Pancreas (tissue), 10 donors: ENCODE data around the gene TMCC2. TPM values are rescaled to one million over a fixed set of nuclear protein-coding genes. Genes with fewer than 3 reads are reported as not detected.
A peak's percentile ranks its signal among the peaks of the same experiment; 100 is the strongest.

Experiments used
- ATAC-seq, 4 donors: fragments of 200-7000 bp; cut with Tn5 transposase; one replicate each; pipeline versions ENCODE4 v1.8.0 to v1.9.1; 2020; ENCODE audit warnings: mild to moderate bottlenecking in 4 of 4, moderate library complexity in 4 of 4
- DNase-seq, 6 donors: peaks; one replicate each; pipeline ENCODE4 v3.0.0-alpha.2; 2020
- FAIRE-seq: peaks from 2 replicates; lab custom pipeline; 2012; peaks lifted over from hg19 to GRCh38; lab: Jason Lieb, UNC
- H3K27ac ChIP-seq, 4 donors: fragments of 200-600 bp; sonication (generic); 1 replicate in 3 of 4; 2 replicates in 1 of 4; pipeline versions ENCODE4 v1.5.0 to v1.8.0; 2020
- H3K27me3 ChIP-seq, 4 donors: fragments of 200-600 bp; one replicate each; pipeline ENCODE4 v1.8.0; 2021
- H3K36me3 ChIP-seq, 3 donors: fragments of 200-600 bp; sonication (generic) in 1 of 3; one replicate each; pipeline versions ENCODE4 v1.5.0 to v1.8.0; 2020 to 2021
- H3K4me1 ChIP-seq, 3 donors: fragments of 200-600 bp; one replicate each; pipeline ENCODE4 v1.8.0; 2021
- H3K4me3 ChIP-seq, 4 donors: fragments of 200-600 bp; sonication (generic) in 2 of 4; one replicate each; pipeline versions ENCODE4 v1.5.0 to v1.8.0; 2020 to 2021
- H3K9me3 ChIP-seq, 4 donors: fragments of 200-600 bp; one replicate each; pipeline ENCODE4 v1.8.0; 2021
- WGBS, 2 donors: extraction: QIAGEN DNeasy Blood & Tissue Kit; methylation state at CpG; one replicate each; pipeline ENCODE4 v1.1.7; 2013; 5-methylcytosine and 5-hydroxymethylcytosine counted together
- intact Hi-C, 3 donors: fragments of 100-400 bp; cut with DNase I; formaldehyde crosslinking; loops; one replicate each; pipeline versions ENCODE4 v1.11.1 to v1.14.2; 2022
- polyA plus RNA-seq, 2 donors: library from polyadenylated mRNA; stranded (reverse); fragments of 200-250 nt; gene quantifications; one replicate each; pipeline ENCODE4 v1.2.3, GENCODE V29; 2013
- total RNA-seq, 6 donors: library from RNA; stranded (reverse); fragmentation: NEBNext Ultra II Directional in 4 of 6; extraction: Animal tissue kit (Norgen Biotek cat#: 25700) in 4 of 6; gene quantifications; one replicate each; pipeline versions ENCODE4 v1.2.1 to v1.2.4, GENCODE V29; 2021 to 2023
- TF ChIP-seq, protein P1 (sequence below), 4 donors: fragments of 200-600 bp; sonication (generic) in 3 of 4; IDR thresholded peaks; one replicate each; pipeline versions ENCODE4 v1.5.0 to v1.8.0; 2021; ENCODE audit warnings: antibody characterized with exemption in 4 of 4
- donor health status: healthy with polysubstance abuse.
- donor health status: DM: no; HTN: no; CAD: no; lungs with moderate emphysema.
- donor health status: DM: no; HTN: no; CAD: no.
- donor health status: control.
- donor health status: control.
- donor health status: Bipolar disorder and iron deficiency.
- donor health status: DM: yes; HTN: yes; CAD: no.
- donor health status: DM: no; HTN: no; CAD: no.
- donor health status: DM: no; HTN: no; CAD: no.
- donor health status: DM: yes; HTN: yes; CAD: no.

TMCC2 gene
- total and polyA plus RNA-seq, 8 donors, result 0.55 to 4.3 (median 1.2) TPM

DNA sequence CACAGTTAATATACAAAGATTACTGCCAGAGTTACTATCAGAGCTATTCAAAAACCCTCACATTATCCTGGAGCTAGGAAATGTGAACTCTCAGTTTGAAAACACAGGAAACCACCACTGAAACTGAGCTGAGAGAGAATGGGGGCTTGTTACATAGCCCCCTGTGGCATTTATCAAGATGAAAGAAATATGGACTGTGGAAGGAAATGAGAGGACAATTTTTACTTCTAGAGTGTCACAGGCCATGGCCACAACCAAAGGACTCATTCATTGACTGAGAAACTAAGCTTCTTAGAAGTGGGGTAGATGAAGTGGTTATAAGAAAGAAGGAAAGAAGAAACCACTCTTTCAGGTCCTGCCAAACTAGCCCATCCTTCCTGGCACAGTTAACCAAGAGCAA, 41.6 kb upstream of the TMCC2 start:
- peaks cover 3 to 20% (median 4%) of the 10 kb centered on the region in 3 donors for H3K4me1 ChIP-seq
- intact Hi-C loops, result no loop called here
- TF ChIP-seq, protein P1, sequence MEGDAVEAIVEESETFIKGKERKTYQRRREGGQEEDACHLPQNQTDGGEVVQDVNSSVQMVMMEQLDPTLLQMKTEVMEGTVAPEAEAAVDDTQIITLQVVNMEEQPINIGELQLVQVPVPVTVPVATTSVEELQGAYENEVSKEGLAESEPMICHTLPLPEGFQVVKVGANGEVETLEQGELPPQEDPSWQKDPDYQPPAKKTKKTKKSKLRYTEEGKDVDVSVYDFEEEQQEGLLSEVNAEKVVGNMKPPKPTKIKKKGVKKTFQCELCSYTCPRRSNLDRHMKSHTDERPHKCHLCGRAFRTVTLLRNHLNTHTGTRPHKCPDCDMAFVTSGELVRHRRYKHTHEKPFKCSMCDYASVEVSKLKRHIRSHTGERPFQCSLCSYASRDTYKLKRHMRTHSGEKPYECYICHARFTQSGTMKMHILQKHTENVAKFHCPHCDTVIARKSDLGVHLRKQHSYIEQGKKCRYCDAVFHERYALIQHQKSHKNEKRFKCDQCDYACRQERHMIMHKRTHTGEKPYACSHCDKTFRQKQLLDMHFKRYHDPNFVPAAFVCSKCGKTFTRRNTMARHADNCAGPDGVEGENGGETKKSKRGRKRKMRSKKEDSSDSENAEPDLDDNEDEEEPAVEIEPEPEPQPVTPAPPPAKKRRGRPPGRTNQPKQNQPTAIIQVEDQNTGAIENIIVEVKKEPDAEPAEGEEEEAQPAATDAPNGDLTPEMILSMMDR (IDR thresholded peaks at IDR 0.05), result no peak
- DNase-seq (no peak), FAIRE-seq (no peak), ATAC-seq (no peak)
- no peaks in the 10 kb centered on the region for H3K36me3 ChIP-seq
- no peak overlapping the region for H3K4me3 ChIP-seq
- H3K27me3 ChIP-seq, result no peaks in the 10 kb centered on the region
- no peak overlapping the region for H3K27ac ChIP-seq
- no peaks in the 10 kb centered on the region for H3K9me3 ChIP-seq

DNA sequence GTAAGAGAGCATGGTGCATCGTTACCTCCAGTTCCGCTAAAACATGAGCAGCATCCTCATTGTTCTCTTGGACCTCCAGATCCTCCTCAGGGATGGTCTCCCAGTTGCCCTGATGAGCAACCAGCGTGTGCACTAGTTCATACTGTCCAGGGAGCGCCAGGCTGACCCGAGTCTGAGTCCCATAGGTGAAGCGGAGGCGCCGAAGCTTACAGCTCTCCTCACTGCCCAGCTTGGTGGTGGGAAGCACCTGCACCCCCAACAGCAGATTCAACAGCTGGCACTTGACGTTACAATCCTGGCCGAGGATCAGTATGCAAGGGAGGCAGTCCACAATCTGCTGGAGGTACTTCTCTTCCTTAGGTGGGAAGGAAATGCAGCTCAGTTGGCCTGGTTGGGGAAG, 40.3 kb upstream of the TMCC2 start:
- intact Hi-C loops, result no loop called here
- TF ChIP-seq, protein P1 (IDR thresholded peaks at IDR 0.05), result no peak
- no peak overlapping the region for H3K27ac ChIP-seq
- H3K9me3 ChIP-seq, result no peaks in the 10 kb centered on the region
- H3K36me3 ChIP-seq, result no peaks in the 10 kb centered on the region
- 94 to 95% methylated on average over 10 of the region's 10 CpGs for WGBS, 2 donors
- H3K4me3 ChIP-seq, result no peak overlapping the region
- peaks cover 11 to 33% (median 15%) of the 10 kb centered on the region in 3 donors for H3K4me1 ChIP-seq
- no peak for FAIRE-seq
- H3K27me3 ChIP-seq, result no peaks in the 10 kb centered on the region
- no peak for DNase-seq
- ATAC-seq, result no peak

DNA sequence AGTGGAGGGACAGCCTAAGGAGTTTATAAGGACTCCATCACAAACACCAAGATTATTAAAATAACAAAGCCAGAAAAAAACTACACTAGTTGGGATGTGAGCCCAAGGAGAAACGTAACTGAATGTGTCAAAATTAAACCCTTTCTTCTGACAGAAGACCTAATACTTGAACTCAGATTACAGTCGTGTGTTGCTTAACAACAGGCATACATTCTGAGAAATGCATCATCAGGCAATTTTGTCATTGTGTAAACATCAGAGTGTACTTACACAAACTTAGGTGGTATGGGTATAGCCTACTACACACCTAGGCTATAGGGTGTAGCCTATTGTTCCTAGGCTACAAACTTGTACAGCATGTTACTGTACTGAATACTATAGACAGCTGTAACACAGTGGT, 39.6 kb upstream of the TMCC2 start:
- DNase-seq (no peak), ATAC-seq (no peak), FAIRE-seq (no peak)
- 24 to 34% methylated on average over 2 of the region's 2 CpGs for WGBS, 2 donors
- Histone ChIP-seq H3K4me1 (peaks cover 11 to 34% (median 15%) of the 10 kb centered on the region in 3 donors), H3K27me3 (no peaks in the 10 kb centered on the region), H3K27ac (no peak overlapping the region), H3K9me3 (no peaks in the 10 kb centered on the region), H3K36me3 (no peaks in the 10 kb centered on the region), H3K4me3 (no peak overlapping the region)
- intact Hi-C loops, result no loop called here
- TF ChIP-seq, protein P1 (IDR thresholded peaks at IDR 0.05), result no peak

GRCh38 chr1:205188596-205188995, 39.1 kb upstream of the TMCC2 start:
- intact Hi-C loops, result no loop called here
- TF ChIP-seq, protein P1 (IDR thresholded peaks at IDR 0.05), result no peak
- H3K9me3 ChIP-seq, result no peaks in the 10 kb centered on the region
- DNase-seq (no peak), ATAC-seq (no peak), FAIRE-seq (no peak)
- no peaks in the 10 kb centered on the region for H3K36me3 ChIP-seq
- H3K4me1 ChIP-seq, result peaks cover 11 to 34% (median 15%) of the 10 kb centered on the region in 3 donors
- no peak overlapping the region for H3K4me3 ChIP-seq
- no peak overlapping the region for H3K27ac ChIP-seq
- WGBS, 2 donors, result 57 to 72% methylated on average over 2 of the region's 2 CpGs
- H3K27me3 ChIP-seq, result no peaks in the 10 kb centered on the region

DNA sequence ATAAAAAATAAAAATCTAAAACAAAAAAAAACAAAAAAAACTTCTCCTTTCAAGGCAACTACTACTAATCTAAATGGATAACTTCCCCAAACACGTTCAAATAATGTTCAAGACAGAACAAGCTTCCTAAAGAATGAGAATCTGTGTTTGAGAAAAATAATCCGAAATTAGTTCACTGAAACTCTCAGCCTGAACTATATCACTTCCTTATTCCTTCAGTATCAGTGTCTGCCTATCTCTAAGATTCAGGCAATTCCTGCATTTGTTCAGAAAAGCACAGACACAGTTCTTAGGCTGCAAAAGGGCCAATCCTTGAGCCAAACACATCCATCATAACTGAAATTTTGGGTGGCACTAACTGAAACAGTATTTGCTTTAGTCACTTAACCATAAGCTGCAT, 38.6 kb upstream of the TMCC2 start:
- Histone ChIP-seq H3K27ac (peak overlapping the region in 1 of 4 donors; percentile 20), H3K4me3 (no peak overlapping the region), H3K4me1 (peaks cover 11 to 34% (median 15%) of the 10 kb centered on the region in 3 donors), H3K9me3 (no peaks in the 10 kb centered on the region), H3K27me3 (no peaks in the 10 kb centered on the region), H3K36me3 (no peaks in the 10 kb centered on the region)
- DNase-seq (no peak), ATAC-seq (no peak), FAIRE-seq (no peak)
- WGBS, 2 donors, result 57 to 63% methylated on average over 2 of the region's 2 CpGs
- TF ChIP-seq, protein P1 (IDR thresholded peaks at IDR 0.05), result no peak
- intact Hi-C loops, result no loop called here
